ENCODE data around the gene PRPF39.
A peak's percentile ranks its signal among the peaks of the same experiment; 100 is the strongest.

Gene PRPF39

DNA sequence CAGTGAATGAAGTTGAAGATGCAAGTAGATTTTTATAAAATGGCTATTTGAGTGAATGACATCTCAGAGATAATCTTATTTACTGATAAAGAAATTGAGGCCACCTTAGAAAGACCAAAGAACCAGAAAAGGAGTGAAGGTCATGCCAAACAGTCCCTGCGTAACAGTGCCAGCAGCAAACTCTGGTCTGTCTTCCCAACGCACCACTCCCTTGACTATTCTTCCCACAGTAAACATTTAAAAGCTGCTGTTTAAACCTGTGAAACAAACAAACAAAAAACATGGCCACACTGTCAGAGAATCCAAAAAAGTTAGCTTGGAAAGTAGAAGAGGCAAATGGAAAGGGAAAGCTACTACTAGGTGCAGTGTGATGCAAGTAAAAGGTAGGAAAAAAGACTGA lies 1.5 kb upstream of the PRPF39 start:
- no peak for DNase-seq (ENCODE audit: low read depth)

DNA sequence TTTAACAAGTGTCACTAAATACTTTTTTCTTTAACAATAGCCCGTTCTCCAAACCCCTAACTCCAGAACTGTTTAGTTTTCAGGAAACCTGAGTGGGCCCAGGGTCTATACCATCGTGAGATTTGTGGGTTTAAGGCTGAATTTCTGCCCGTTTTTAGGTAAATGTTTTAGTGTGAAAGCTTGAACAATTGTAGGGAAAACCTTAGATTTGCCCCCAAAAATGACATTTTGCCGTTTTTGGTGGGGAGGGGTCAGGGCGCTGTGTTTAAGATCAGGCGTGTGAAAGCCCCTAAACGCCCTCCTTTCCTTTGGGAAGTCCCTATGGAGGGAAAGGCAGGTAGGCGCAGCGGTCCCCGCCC lies 320 bp upstream of the PRPF39 start:
- no peak for DNase-seq (ENCODE audit: low read depth)

DNA sequence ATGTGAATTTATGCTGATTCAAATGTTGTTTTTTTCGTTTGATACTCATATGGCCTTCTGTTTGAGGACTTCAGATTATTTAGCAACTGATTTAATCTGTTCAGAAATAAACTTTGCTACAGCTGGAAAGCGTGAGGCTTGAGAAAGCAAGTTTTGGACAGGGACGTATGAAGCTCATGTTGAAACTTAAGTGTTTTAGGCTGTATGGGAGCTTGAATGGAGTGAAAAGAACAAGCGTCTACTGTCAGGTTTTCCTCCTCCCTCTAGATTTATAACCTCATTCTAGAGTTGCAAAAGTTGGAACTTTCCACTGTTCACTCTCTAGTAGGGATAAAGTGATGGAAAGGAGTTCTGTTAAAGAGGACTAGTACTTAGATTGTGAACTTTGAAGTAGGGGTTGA lies 1.0 kb downstream of the PRPF39 start:
- peak; percentile 39 for DNase-seq (ENCODE audit: low read depth)

DNA sequence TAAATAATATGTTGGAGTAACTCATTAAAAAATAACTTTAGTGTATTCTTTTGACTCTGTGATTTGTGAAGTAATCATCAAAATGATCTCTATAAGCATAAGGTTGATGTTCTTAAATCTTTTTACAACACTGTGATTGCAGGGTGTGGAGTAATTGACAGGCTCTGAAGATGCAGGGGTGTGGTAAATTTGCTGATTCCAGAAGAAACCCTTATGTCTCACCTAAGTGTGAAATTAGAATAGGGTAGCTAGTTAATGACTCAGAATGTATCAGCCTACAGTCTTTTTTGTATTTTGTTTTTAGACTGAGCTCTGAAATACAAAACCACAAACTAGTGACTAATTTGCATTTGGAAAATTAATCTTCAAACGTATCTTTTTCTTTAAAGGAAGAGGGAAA lies 5.9 kb downstream of the PRPF39 start:
- peak; percentile 45 for DNase-seq (ENCODE audit: low read depth)

DNA sequence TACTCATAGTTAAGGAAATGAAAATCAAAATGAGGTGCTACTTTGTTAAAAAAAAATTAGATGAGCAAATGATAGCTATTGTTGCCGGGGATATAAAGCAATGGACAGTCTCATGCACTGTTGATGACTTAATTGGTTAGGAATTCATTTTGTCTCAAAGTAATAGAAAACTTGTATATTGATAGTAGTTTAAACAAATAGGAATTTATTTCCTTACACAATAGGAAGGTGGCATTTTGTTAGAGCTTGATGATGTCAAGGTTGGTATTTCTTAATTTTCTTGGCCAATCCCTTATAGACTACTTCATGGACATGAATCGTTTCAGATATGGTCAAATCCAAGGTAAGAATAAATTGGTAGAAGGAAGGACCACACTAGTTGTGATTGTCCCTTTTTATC lies 7.8 kb downstream of the PRPF39 start:
- peak; percentile 45 for DNase-seq (ENCODE audit: low read depth)

DNA sequence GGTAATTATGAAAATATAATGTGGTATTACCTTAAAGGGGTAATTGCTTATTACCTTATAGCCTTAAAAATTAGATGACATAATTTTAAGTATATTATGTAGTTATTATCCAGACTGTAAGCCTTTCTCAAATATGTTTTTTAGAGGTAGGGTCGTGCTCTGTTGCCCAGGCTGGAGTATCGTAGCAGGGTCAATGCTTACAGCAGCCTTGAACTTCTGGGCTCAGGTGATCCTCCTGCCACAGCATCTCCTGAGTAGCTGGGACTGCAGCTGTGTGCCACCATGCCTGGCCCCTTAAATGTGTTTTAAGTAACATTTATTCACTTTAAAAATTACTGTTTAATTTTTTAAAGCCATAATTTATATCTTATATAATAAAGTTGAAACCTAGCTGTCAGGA lies 10.4 kb downstream of the PRPF39 start:
- no peak for DNase-seq (ENCODE audit: low read depth)

DNA sequence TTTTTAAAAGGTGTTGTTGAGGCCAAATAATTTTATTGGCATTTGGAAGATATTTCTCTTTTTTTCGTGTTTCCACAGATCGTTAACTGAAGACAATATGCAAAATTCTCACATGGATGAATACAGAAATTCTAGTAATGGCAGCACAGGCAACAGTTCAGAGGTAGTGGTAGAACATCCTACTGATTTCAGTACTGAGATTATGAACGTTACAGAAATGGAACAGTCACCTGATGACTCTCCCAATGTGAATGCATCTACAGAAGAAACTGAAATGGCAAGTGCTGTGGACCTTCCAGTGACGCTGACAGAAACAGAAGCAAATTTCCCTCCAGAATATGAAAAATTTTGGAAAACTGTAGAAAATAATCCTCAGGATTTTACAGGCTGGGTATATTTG lies 11.2 kb downstream of the PRPF39 start:
- no peak for DNase-seq (ENCODE audit: low read depth)

DNA sequence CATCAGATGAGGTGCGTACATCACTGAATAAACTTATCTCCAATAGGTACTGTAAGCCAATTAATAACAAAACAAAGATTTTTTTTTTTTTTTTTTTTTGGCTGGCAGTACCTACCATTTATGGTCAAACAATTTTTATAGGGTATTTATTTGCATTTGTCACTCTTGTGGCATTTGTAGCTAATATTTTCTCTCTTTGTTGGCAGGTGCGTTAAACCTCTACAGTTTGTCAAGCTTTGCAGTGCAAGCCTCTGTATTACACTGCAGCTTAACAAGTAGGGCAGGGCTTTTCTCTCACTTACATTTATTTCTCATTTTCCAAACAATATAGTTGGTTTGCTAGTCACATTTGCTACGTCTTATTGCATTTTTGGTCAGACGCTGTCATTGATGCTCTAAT lies 12.3 kb downstream of the PRPF39 start:
- no peak for DNase-seq (ENCODE audit: low read depth)

DNA sequence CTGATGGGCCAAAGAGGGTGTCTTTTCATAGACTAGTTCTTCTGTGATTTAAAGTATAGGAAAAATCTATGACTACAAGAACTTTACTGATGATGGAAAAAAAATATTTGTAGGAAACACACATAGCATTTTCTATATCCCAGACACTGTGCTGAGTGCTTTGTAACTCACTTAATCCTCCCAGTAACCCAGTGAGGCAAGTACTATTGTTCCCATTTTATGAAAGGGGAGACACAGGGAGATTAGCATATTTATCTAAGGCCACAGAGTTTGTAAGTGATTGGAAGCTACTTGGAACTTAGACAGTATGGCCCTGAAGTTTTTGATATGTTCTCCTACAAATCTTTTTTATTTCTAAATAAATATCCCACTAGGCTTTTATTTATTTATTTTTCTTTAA lies 19.9 kb downstream of the PRPF39 start:
- DNase-seq (ENCODE audit: low read depth): no peak

DNA sequence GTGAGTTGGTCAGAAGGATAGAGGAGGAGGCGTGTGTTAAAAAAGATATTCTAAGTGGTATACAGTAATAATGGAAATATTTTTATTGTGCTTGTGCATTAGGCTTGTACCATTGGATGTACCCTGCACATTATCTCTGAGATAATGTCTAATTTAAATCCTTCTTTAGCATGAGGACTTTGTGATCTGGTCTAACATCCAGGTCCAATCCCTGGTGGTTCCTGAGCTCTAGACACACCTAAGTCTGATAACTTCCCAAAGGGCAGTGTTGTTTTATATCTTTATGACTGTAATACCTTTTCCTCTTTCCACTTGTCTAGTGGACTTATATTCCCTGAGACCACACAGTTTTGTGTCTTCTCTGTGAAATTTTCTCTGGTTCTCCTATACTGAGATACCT lies 20.6 kb downstream of the PRPF39 start:
- no peak for DNase-seq (ENCODE audit: low read depth)

DNA sequence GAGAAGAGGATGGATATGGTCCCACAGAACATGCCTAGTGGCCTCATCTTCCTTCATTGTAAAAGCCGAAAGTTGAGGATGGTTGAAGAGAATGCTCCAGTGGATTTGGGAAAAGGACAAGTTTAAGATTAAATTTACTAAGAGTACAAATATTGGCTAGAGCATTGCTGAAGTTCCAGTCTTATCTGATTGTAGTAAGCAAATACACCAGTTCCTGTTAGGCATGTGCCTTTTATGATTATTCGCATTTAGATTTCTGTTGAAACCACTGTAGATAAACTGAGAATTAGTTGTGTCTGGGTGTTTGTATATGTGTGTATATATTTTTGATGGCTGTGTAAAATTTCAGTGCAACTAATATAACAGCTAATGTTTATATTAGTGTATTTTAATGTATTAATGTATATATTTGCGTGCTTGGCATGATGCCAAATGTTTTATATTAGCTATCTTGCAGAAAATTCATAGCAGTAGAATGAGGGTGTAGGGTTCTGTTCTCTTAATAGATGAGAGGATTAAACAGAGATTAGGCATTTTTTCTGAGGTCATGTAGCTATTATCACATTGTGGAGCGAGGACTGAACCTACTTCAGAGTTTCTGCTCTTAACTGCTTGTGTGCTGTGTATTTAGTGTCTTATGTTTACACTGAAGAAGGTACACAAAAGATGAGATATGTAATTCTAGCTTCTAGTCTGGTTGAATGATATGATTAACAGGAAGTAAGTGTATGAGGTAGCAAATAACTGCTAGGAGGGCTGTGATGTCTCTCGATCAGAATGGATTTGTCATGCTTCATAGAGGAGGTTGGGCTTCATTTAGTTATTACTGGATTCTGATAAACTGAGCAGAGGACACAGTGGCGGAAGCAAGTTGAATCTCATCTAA lies 29.2 kb downstream of the PRPF39 start:
- peak; percentile 77 for DNase-seq (ENCODE audit: low read depth)

DNA sequence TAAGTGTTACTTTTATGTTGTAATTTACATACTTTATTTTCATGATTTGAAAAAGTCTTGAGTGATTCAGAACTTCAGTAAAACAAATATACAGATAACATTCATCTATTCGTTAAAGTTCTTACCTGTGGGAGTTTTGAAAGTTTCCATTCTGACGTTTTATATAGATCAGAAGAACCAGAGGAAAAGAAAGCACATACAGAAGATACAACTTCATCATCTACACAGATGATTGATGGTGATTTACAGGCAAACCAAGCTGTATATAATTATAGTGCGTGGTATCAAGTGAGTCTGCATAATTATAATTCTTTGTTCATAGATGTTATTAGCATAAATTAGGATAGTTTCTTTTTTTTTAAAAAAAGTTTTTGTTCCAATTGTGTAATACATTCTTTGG lies 30.4 kb downstream of the PRPF39 start:
- no peak for DNase-seq (ENCODE audit: low read depth)

DNA sequence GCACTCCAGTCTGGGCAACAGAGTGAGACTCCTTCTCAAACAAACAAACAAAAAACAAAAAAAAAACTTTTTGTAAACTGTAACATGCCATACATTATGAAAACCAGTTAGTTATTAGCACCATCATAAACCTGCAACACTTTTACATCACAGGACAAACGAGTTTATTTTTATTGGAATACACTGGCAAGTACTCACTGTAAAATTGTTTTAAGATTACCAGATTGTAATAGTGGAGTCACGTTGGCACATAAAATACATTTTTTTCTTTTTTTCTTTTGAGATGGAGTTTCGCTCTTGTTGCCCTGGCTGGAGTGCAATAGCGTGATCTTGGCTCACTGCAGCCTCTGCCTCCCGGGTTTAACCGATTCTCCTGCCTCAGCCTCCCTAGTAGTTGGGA lies 34.7 kb downstream of the PRPF39 start:
- no peak for DNase-seq (ENCODE audit: low read depth)

DNA sequence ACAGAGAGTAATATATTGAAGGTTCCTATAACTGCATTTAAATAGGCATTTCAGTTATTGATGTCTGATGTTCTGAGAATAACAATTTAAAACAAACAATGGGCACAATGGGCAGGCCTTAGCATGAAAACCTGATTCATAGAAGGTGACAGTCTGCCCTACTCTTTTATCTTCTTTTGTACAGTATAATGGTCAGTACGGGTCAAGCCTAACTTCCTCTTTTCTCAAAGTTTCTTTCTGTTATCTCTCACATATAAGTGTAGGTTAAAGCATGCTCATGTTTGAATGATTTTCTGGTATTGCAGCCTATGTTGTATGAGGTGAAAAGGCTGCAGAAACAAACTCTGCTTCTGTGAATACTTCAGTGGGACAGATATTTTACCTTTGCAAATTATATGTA lies 36.2 kb downstream of the PRPF39 start:
- no peak for DNase-seq (ENCODE audit: low read depth)

DNA sequence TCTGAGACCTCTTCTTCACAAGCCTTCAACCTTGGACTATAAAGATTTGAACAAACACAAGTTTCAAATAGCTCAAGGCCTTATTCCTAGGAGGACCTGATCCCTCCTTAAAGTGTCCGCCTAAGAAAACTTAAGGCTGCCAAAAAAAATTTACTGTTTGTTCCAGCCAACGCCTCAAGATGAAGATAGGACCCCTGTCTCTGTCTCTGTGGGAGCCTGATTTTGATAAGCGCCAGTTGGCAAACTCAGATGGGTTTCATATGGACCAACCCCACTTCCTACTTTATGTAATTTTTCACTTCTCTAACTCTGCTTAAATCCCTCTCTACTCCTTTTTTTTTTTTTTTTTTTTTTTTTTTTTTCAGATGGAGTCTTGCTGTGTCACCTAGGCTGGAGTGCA lies 39.4 kb downstream of the PRPF39 start:
- no peak for DNase-seq (ENCODE audit: low read depth)

DNA sequence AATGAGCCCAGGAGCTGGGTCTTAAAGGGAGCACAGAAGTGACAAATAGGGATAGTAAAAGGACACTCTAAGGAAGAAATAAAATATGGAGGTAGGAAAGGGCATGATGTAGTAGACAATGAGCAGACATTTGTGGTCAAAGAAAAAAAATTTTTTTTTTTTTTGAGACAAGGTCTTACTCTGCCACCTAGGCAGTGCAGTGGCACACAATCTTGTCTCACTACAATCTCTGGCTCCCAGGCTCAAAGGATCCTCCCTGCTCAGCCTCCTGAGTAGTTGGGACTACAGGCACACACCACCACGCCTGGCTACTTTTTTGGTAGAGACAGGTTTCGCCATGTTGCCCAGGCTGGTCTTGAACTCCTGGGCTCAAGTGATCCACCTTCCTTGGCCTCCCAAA lies 41.8 kb downstream of the PRPF39 start:
- DNase-seq (ENCODE audit: low read depth): no peak

DNA sequence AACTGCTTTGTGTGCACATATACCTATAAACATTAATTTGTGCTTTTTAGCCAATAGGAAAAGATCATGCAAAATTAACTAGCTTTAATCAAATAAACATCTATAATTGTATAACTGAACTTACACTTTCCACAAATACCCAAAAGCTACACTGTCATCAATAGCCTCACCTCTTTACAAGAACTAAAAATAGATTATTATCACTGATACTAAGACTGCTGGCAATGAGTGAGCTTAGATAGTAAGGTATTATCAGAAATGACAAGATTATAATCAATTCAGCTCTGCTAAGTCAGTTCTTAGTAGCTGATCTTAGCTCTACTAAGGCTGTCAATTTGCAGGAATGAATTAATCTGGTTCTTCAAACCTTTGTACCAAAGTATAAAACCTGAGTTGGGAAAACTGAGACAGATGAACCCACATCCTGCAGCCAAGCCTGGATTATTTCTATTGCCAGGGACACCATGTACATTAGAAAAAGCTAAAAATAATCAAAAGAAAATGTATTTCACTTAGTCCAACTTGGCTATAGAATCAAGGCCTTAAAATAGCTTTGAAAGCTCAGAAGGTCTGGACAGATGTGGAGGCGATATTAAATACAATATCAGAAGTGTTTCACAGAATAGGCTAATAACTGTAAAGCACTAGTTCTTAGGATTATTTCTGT lies 45.2 kb downstream of the PRPF39 start:
- no peak for DNase-seq (ENCODE audit: low read depth)

DNA sequence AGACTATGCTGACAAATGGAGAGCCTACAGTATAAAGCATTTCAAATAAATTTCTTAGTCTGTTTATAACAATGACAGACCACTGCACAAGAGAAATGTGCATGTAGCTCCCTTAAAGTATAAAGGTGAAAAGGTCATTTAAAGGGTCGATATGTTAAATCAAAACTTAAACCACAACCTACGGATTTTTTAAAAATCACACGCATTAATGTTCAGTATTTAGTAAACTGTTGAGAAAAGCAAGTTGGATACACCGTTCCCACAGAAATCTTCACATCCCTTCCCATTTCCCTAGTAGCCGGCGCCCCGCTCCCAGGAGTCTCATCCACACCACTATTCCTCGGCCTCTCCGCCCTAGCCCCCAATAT lies 49.8 kb downstream of the PRPF39 start:
- no peak for DNase-seq (ENCODE audit: low read depth)

DNA sequence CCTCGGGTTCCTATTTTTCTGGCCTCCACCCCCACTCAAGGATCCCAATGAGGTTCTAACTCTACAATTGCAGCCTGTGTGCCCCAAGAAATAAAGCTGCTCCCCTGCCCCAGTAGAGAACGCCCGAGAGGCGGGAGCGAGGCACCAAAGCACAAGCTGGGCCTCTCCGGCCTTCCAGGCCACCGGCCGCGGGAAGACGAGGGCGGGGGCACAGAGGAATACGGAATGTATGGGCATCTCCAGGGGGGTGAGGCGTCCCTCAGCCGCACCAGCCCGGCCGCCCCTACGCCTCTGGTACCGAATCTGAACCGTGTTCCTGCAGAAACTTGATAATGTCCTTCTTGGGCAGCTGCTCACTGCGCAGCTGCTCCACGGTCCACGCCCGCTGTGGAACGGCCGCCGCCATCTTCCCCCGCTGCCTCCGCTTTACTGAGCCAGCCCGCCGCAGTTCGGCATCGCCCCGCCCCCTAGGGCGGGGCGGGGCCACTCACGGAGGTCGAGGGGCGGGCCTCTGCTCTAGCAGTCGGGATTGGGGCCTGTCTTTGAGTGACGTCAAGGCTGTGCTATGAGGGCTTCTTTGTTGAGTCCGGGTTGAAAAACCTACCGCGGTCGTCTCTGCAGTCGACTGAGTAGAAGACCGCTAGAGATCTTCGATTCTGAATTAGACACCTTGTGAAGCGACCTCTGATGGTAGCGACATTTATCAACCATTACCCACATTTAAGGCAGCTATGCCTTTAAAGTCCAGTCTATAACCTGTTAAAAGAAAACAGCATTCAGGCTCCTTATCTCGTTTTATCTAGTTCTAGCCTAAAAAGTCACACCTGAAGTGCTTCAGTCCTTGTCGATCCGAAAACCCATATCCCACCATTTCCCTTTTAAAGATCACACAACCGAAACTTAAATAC lies 50.4 kb downstream of the PRPF39 start, which contains the start of gene FKBP3:
Gene FKBP3 (minus strand): TSS at position 431 of the 908 bp plus-strand sequence. CDS start 25 bp downstream, at position 406.
- peak; percentile 99 for DNase-seq (ENCODE audit: low read depth)

DNA sequence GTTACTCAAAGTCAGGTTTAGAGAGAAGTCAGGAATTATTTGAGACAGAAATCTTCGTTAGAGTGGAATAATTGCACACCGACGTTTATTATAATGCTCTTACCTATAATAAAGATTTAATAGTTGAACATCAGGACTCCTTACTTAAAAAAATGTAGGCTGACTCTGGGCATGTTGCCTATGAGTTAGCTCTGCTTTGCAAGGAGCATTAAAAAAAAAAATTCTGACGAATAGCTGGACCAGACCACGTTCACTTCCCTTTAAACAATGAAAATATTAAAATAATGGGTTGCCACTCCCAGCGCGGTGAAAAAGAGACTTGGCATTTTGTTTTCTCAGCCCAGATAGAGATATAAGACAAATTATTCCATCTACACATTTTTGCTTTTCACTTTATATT lies 51.2 kb downstream of the PRPF39 start:
- peak; percentile 59 for DNase-seq (ENCODE audit: low read depth)

DNA sequence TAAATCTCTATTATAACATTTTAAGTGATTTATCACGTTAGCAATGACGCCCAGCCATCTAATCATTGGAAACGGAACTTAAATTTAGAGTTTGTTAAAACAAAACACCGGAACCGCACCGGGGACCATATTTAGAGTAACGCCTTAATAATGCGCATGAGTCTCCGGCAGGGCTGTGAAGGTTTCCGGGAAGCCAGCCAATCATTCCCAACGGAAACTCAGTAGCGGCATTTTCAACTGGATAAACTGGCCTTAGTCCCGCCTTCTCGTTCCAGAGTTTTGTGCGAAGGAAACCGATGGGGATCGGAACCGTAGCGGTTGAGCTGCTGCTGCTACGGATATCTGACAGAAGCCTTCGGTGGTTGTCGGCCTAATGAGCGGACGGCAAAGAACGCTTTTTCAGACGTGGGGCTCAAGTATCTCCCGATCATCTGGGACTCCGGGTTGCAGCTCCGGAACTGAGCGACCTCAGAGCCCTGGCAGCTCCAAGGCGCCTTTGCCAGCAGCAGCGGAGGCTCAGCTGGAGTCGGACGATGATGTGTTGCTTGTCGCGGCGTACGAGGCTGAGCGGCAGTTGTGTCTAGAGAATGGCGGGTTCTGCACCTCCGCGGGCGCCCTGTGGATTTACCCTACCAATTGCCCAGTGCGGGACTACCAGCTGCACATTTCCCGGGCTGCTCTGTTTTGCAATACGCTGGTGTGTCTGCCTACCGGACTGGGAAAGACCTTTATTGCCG lies 51.9 kb downstream of the PRPF39 start, which contains the start of gene FANCM:
Gene FANCM (plus strand): TSS at position 272 of the 737 bp plus-strand sequence. CDS start 102 bp downstream, at position 374.
- DNase-seq (ENCODE audit: low read depth): peak; percentile 99

DNA sequence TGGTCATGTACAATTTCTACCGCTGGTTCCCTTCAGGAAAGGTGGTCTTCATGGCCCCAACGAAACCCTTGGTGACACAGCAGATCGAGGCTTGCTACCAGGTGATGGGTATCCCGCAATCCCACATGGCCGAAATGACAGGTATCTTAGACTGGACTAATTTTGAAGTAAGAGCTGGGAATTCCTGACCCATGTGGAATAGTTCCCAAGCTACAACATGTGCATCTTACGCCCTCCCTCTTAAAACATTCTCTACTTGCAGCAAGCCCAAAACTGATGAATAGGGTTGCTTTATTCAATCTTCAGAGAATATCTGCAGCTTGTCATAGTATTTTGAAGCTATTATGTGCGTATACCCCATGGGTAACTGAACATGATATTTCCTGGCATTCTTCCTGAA lies 52.5 kb downstream of the PRPF39 start:
- no peak for DNase-seq (ENCODE audit: low read depth)

Data from iris pigment epithelial cell (primary cell).